SU-DHL-6 (cell line): ENCODE measurements around the gene ABHD3.
A peak's percentile ranks its signal among the peaks of the same experiment; 100 is the strongest.

Experiments used
- H2AFZ ChIP-seq: fragments of 200-600 bp; sonication (generic); 2 replicates; pipeline ENCODE4 v1.6.1; 2014; ENCODE audit warnings: low read depth, mild to moderate bottlenecking, moderate library complexity, mixed read lengths, antibody characterized with exemption, low read length; ENCODE audit not compliant: severe bottlenecking
- H3F3A ChIP-seq: fragments of 200-600 bp; shearing (Covaris generic); 2 replicates; pipeline ENCODE4 v1.6.0; 2016; ENCODE audit warnings: antibody characterized with exemption, mild to moderate bottlenecking; ENCODE audit not compliant: insufficient read depth
- H3K27ac ChIP-seq: fragments of 200-600 bp; sonication (generic); 2 replicates; pipeline ENCODE4 v1.5.1; 2016; ENCODE audit warnings: low read depth, mild to moderate bottlenecking, low read length, moderate library complexity, mixed read lengths
- H3K27me3 ChIP-seq: fragments of 200-600 bp; sonication (generic), shearing (Covaris generic); 2 replicates; pipeline ENCODE4 v1.6.0; 2014; ENCODE audit warnings: mild to moderate bottlenecking, low read length
- H3K36me3 ChIP-seq: fragments of 200-600 bp; sonication (generic); 2 replicates; pipeline ENCODE4 v1.6.1; 2014; ENCODE audit warnings: mild to moderate bottlenecking, low read length, mixed read lengths
- H3K4me2 ChIP-seq: fragments of 300-600, 200-600 bp; shearing (Covaris generic), sonication (generic); 2 replicates; pipeline ENCODE4 v1.6.0; 2014; ENCODE audit warnings: low read length, low read depth, mild to moderate bottlenecking; ENCODE audit not compliant: poor library complexity, severe bottlenecking
- H3K4me3 ChIP-seq: fragments of 200-600 bp; sonication (generic); 2 replicates; pipeline ENCODE4 v1.5.1; 2014; ENCODE audit warnings: antibody characterized with exemption, low read length, mild to moderate bottlenecking, mixed read lengths; ENCODE audit not compliant: insufficient read depth, poor library complexity, severe bottlenecking
- H3K79me2 ChIP-seq: fragments of 200-600 bp; sonication (generic); 2 replicates; pipeline ENCODE4 v1.6.1; 2014; ENCODE audit warnings: mild to moderate bottlenecking, low read length, moderate library complexity; ENCODE audit not compliant: insufficient read depth
- H3K9ac ChIP-seq: fragments of 200-600 bp; sonication (generic); 2 replicates; pipeline ENCODE4 v1.7.0; 2014; ENCODE audit warnings: mild to moderate bottlenecking, low read length
- H3K9me2 ChIP-seq: fragments of 200-600 bp; sonication (generic); replicated peaks from 2 replicates; pipeline ENCODE4 v1.6.1; 2014; ENCODE audit warnings: low read length; ENCODE audit not compliant: insufficient read depth
- H3K9me3 ChIP-seq: fragments of 200-600 bp; sonication (generic); 2 replicates; pipeline ENCODE4 v1.6.1; 2014; ENCODE audit warnings: low read length, mixed read lengths; ENCODE audit not compliant: insufficient read depth
- H4K20me1 ChIP-seq: fragments of 200-600 bp; sonication (generic); 2 replicates; pipeline ENCODE4 v1.6.1; 2014; ENCODE audit warnings: low read depth, mild to moderate bottlenecking, antibody characterized with exemption, low read length, moderate library complexity, mixed read lengths
- CTCF ChIP-seq: fragments of 200-600 bp; sonication (generic); IDR thresholded peaks from one replicate; pipeline ENCODE4 v1.5.1; 2017; ENCODE audit warnings: antibody characterized with exemption, mild to moderate bottlenecking, low read length, moderate library complexity; ENCODE audit not compliant: insufficient read depth, poor library complexity, severe bottlenecking
- EZH2phosphoT487 ChIP-seq: fragments of 200-600 bp; sonication (generic), shearing (Covaris generic); conservative IDR thresholded peaks from 2 replicates; pipeline ENCODE4 v1.6.1; 2018; ENCODE audit warnings: mild to moderate bottlenecking, antibody characterized with exemption, low read length, moderate library complexity, mixed read lengths

Gene ABHD3

GRCh38 chr18:21745231-21745630 lies 40.7 kb upstream of the ABHD3 start:
- TF ChIP-seq EZH2phosphoT487 (no peak), CTCF (no peak)
- H3K79me2 ChIP-seq: peaks cover 85% of the 10 kb centered on the region

GRCh38 chr18:21743166-21743832 lies 38.7 kb upstream of the ABHD3 start:
- Histone ChIP-seq H3K79me2 (peaks cover 67% of the 10 kb centered on the region), H4K20me1 (peaks cover 41% of the 10 kb centered on the region), H3F3A (peaks cover 29% of the 10 kb centered on the region; the same call in 1 of the 2 replicates), H3K9me3 (no peaks in the 10 kb centered on the region), H3K36me3 (no peaks in the 10 kb centered on the region), H3K27ac (no peak overlapping the region), H3K9me2 (no peaks in the 10 kb centered on the region), H3K27me3 (no peaks in the 10 kb centered on the region), H2AFZ (no peak overlapping the region), H3K4me2 (peak overlapping the region; percentile 75), H3K9ac (0 out of 2 replicates have a peak overlapping the region, but pooled peaks have one; percentile 7), H3K4me3 (peak overlapping the region; percentile 7)
- TF ChIP-seq EZH2phosphoT487: no peak
- TF ChIP-seq CTCF: no peak

More at GRCh38 chr18:21745231-21745630, 40.7 kb upstream of the ABHD3 start:
- H3K27me3 ChIP-seq: no peaks in the 10 kb centered on the region
- H3K4me2 ChIP-seq: peak overlapping the region; percentile 75
- H3K9me2 ChIP-seq: no peaks in the 10 kb centered on the region
- no peaks in the 10 kb centered on the region for H3K36me3 ChIP-seq
- H3K9me3 ChIP-seq: no peaks in the 10 kb centered on the region
- H3K27ac ChIP-seq: no peak overlapping the region
- H4K20me1 ChIP-seq: peaks cover 41% of the 10 kb centered on the region
- no peak overlapping the region for H3K9ac ChIP-seq
- H2AFZ ChIP-seq: no peak overlapping the region
- peaks cover 24% of the 10 kb centered on the region; the same call in 1 of the 2 replicates for H3F3A ChIP-seq
- no peak overlapping the region for H3K4me3 ChIP-seq

GRCh38 chr18:21742315-21742687 lies 37.7 kb upstream of the ABHD3 start:
- peak overlapping the region; percentile 75 for H3K4me2 ChIP-seq
- peaks cover 26% of the 10 kb centered on the region; the same call in 1 of the 2 replicates for H3F3A ChIP-seq
- H3K9me2 ChIP-seq: no peaks in the 10 kb centered on the region
- TF ChIP-seq EZH2phosphoT487 (no peak), CTCF (no peak)
- peaks cover 59% of the 10 kb centered on the region for H3K79me2 ChIP-seq
- no peak overlapping the region for H3K27ac ChIP-seq
- no peaks in the 10 kb centered on the region for H3K27me3 ChIP-seq
- H3K36me3 ChIP-seq: no peaks in the 10 kb centered on the region
- H3K4me3 ChIP-seq: peak overlapping the region; percentile 94
- peak overlapping the region; percentile 88 for H3K9ac ChIP-seq
- no peak overlapping the region for H2AFZ ChIP-seq
- H3K9me3 ChIP-seq: no peaks in the 10 kb centered on the region
- H4K20me1 ChIP-seq: peaks cover 34% of the 10 kb centered on the region
